ENCODE results near the gene MIS18A.
"Not testable (repeated sequence)": the region's sequence is repeated elsewhere in the genome, so short reads cannot be mapped to it uniquely, and the experiment has no call there.

MIS18A gene

GRCh38 chr21:32278518-32279376 lies at the start of gene MIS18A:
Gene MIS18A, minus strand, starts transcription at chr21:32279049. Its CDS starts 35 bp downstream, at chr21:32279014.
- peak; percentile 96 for DNase-seq

GRCh38 chr21:32328595-32328994 lies 49.7 kb upstream of the MIS18A start:
- no peak for DNase-seq

- DNase-seq, result no peak
These were observed 46.9 kb upstream of the MIS18A start for GRCh38 chr21:32325706-32326105.

- no peak for DNase-seq
These were observed 43.8 kb upstream of the MIS18A start for GRCh38 chr21:32322676-32323075.

DNA sequence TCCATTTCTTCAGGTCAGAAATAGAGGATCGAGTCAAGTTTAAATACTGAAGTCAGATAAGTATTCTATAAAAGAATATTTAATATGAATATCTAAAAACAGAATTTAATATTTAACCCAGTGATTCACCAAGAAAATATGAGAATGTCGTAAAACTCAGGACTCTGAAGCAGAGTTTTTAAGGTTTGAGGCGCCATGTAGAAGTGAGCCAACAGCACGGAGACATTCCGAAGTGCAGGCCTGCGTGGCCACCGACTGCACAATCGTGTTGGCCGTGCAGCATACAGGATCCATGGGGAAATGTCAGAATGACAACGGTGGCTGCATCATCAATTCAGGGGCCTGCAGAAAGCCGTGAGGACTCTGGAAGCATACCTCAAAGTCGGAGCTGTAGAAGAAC lies 43.3 kb upstream of the MIS18A start:
- DNase-seq, result no peak

GRCh38 chr21:32321480-32321879 lies 42.6 kb upstream of the MIS18A start:
- no peak for DNase-seq

GRCh38 chr21:32320726-32321125 lies 41.9 kb upstream of the MIS18A start:
- no peak for DNase-seq

- DNase-seq, result no peak
These were observed 41.2 kb upstream of the MIS18A start for GRCh38 chr21:32320059-32320458.

GRCh38 chr21:32319012-32319411 lies 40.2 kb upstream of the MIS18A start:
- DNase-seq, result no peak

DNA sequence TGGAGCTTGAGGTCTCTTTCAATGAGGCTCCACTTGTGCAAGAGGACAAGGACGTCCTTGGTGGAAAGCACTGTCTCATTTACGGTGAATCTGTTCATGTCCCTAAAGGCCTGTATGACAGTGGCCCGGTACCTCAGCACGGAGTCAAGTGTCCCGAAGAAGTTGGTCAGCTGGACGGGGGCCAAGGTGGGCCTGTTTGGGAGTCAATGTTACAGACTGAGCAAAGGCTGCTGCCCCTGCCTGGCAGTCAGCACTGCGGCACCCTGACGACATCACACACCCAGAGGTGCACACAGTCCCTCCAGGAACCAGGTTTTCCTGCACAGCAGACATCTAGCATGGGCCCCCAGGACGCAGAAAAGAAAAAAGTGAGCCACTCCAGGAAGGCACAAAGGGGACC lies 38.9 kb upstream of the MIS18A start:
- DNase-seq, result no peak

DNA sequence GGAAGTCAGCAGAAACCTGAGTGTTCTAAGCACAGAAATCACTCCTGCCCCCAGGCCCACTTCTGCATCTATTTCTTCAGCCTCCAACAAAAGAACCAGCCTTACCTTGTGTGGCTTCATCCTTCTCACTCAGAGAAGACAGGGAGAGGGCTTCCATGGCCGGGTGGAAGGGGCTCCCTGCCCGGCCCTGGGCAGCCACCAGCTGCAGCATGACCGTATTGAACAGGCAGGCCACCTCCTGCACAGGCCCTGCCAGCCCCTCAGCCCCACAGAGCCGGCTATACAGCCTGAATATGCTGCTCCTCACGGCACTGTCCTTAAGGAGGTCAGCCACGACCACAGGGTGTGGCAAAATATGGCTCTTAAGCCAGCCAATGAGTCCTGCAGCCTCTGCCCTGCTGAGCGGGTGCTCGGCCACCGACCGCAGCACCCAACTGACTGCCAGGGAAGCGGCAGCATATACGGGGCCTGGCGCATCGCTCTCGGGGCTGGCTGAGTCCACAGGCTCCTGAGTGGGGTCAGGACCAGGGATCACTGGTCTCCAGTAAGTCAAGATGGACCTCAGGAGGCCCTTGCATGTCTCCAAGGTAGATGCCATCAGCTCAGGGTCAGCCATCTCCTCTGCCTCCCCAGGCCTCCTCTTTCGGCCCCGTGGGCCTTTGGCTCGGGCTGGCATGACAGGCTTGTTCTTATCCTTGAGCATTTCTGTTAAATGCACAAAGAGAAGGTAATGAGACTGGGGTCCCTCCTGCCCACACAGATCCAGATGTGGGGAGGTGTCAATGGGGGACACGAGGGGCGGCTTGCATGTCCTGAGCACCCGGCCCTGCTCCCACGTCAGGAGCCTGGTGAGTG lies 37.7 kb upstream of the MIS18A start:
- no peak for DNase-seq

- no peak for DNase-seq
These were observed 36.8 kb upstream of the MIS18A start for GRCh38 chr21:32315511-32316281.

DNA sequence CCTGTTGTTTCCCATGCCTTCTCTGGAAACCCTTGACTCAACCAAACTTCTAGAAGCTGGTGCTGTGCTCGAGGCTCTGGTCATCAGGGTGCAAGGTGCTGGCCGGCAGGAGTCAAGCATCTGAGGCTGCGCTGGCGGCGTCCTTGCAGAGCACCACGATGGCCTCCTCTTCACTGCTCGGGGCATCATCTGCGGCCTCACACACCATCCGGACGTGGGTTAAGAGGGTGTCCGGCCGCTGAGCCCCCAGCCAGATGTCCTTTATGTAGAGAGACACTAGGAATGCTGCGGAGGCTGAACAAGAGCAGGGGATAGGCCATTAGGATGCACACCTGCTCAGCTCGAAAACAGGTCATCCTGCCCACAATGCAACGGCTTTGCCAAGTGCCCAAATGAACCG lies 36.0 kb upstream of the MIS18A start:
- DNase-seq, result no peak

GRCh38 chr21:32312976-32313375 lies 34.1 kb upstream of the MIS18A start:
- DNase-seq, result no peak

- no peak for DNase-seq
These were observed 33.5 kb upstream of the MIS18A start for GRCh38 chr21:32312326-32312725.

- DNase-seq, result no peak
These were observed 32.8 kb upstream of the MIS18A start for GRCh38 chr21:32311621-32312020.

- not testable (repeated sequence) for DNase-seq
These were observed 32.1 kb upstream of the MIS18A start for GRCh38 chr21:32310976-32311375.

DNA sequence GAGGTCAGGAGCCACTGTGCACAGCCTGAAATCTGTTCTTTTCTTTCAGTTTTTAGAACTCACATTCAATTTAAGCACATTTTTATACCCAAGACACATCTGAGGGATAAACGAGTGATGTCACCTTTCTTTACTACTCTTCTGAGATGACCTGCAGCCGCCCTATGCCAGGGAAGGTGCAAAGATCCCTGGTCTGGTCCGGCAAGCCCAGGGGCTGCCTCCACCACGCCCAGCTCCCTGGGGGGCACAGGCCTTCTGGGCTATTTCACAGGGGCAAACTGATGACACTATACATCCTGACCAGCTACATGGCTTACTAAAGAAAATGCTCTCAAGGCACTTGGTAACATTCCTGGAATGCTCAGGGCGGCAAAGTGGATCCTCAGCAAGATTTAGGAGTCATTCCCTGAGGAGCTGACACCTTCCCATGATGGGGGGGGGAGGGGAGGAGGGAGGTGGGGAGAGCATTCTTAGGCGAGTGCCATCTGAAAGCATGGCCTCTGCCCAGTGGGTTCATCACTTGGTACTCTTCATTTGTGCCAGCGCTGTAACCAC lies 31.1 kb upstream of the MIS18A start:
- DNase-seq, result no peak

GRCh38 chr21:32308696-32309095 lies 29.8 kb upstream of the MIS18A start:
- no peak for DNase-seq

GRCh38 chr21:32307706-32308105 lies 28.9 kb upstream of the MIS18A start:
- no peak for DNase-seq

- DNase-seq, result no peak
These were observed 27.4 kb upstream of the MIS18A start for GRCh38 chr21:32306021-32306780.

GRCh38 chr21:32304998-32305397 lies 26.1 kb upstream of the MIS18A start:
- no peak for DNase-seq
